LHCN-M2 (cell line): Measurements from ENCODE around the gene SP3. TPM values are rescaled to one million over a fixed set of nuclear protein-coding genes. Genes with fewer than 3 reads are reported as not detected.
A peak's percentile ranks its signal among the peaks of the same experiment; 100 is the strongest.
"Not testable (repeated sequence)": the region's sequence is repeated elsewhere in the genome, so short reads cannot be mapped to it uniquely, and the experiment has no call there.

Experiments used
- DNase-seq: peaks from one replicate; pipeline ENCODE4 v3.0.0-alpha.2; 2012; ENCODE audit warnings: low read depth
- total RNA-seq: library from RNA; depleted of rRNA; stranded (reverse); fragments of >200 nt; gene quantifications from 2 replicates; pipeline ENCODE4 v1.2.3, GENCODE V29; 2014

Gene SP3
- total RNA-seq, 1 experiment from 2014 or later = 83.2 TPM

DNA sequence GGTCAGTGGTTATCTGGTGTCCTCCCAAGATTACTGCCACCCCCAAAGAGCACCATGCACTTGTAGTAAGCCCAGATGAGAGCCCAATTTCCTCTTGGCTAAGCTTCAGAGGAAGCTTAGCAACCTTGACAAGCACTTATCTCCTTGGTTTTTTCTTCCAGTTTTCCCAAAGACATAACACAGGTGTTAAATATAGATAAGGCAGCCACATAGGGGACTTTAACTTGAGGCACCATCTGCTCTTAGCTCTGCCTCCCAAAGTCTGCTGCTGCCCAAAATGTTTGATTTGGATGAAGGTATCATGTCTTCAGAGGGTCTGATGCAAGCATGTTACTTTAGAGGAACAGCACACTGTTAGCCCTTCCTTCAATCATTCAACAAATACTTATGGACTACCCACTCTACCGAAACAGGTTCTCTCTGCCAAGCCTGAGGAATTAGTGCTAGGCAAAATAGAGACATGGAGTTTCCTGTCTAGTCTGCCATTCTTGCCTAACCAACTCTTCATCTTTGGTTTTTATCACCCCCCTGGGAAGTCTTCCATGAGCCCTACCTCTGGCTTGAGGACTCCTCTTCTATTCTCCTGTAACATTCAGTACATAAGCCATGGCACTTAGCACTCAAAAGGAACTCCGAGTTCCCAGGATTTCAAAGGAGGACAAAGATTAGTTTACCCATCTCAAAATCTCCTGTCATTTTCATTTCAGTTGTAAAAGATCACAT, 73.7 kb downstream of the SP3 start:
- DNase-seq = no peak

DNA sequence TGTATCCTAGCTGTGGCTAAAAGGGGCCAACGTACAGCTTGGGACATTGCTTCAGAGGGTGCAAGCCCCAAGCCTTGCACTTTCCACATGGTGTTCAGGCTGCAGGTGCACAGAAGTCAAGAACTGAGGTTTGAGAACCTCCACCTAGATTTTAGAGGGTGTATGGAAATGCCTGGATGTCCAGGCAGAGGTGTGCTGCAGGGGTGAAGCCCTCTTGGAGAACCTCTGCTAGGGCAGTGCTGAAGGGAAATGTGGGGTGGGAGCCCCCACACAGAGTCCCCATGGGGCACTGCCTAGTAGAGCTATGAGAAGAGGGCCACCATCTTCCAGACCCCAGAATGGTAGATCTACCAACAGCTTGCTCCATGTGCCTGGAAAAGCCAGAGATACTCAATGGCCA, 75.7 kb downstream of the SP3 start:
- not testable (repeated sequence) for DNase-seq

DNA sequence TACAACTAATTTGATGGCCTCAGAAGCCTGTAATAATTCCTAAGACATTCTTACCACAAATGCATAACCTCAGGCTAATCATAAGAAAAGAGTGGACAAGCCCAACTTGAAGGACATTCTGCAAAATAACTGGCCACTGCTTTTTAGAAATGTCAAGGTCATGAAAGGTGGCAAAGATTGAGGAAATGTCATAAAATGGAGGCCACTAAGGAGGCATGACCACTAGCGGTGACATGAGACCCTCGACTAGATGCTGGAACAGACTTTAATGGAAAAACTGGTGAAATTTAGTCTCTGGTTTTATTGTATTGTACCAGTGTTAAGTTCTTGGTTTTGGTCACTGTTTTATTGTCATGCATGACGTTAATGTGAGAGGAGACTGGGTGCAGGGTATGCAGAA, 78.6 kb downstream of the SP3 start:
- DNase-seq = no peak

DNA sequence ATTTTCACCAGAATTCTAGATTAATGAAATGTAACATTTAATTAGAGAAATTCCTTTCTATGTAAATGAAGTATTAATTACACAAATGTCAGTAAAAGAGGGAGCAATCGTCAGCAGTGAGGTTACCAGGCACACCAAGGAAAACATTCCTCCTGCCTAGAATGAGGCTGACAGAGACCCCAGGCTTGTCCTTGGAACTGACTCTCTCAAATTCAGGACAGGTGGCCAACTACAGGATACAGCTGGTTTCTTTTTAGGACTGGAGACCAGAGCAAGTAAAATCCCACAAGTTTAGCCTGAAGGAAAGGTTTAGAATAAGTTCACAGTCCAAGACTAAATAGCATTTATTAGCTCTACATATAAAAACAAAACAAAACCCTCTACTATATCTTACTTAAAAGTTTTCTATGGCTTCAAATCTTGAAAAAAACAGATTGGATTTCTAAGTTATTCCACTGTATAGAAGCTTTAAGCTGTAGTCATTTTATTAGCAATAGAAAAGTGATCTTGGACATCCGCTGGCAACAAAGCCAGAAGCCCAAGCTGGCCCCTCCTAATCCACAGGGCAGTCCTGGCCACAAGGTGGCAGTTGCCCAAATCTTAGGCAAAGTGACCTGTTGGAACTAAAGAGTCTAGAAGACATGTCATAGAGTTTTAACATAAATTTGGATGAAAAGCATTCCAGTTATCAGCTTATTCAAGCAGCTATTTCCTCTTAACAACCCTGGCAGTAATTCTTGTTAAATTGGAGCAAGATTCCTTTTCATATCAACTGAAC, 81.0 kb downstream of the SP3 start:
- peak; percentile 32 for DNase-seq

DNA sequence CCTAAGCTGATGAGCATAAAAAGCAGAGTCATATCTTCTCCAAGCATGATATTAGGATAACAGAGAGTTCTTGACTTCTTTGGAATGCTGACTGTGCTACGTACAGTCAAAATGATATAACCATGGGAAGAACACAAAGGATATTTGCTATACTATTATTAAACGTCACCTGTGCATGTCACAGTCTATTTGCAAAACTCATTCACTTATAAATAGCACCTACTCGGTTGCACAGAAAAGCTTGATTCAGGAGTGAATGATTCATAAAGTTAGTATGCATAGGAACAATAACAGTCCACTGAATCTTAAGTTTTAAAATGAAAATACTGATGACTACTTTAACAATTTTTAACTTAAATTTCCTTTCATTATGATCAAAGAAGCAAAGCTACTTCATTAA, 83.3 kb downstream of the SP3 start:
- DNase-seq = no peak

DNA sequence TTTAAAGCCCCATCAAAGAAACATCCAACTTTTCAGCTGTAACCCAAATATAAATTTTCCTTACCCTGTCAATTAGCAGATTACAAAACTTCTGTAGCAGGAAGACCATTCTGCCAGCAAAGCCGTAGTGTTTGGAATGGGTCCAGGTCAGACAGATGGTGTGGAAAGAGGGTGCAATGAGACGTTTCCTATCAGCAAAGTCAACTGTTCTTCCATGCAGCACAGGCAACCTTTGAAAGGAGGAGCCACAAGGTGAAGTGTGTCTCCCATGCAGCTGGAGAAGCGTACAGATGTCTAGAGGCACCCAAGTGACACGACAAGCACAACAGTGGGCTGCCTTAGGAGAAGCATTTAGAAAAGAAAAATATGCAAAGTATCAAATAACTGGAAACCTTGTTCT, 83.7 kb downstream of the SP3 start:
- peak; percentile 38 for DNase-seq

DNA sequence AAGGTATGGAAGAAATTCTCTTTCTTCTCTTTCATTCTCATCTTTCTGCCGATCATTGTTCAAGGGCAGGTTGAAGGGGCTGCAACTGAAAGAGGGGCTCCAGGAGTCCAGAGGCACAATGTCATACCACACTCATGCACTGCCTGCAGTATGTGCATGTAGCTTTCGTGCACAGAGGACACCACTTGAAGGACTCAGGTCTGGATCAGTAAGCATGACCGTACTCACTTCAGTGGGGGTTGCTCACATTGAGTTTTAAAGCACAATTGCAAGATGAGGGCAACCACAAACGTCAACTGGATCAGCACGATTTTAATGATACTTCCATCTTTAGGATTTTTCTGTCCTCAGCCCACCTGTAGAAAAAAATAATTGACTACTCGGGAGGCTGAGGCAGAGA, 84.6 kb downstream of the SP3 start:
- DNase-seq = no peak

DNA sequence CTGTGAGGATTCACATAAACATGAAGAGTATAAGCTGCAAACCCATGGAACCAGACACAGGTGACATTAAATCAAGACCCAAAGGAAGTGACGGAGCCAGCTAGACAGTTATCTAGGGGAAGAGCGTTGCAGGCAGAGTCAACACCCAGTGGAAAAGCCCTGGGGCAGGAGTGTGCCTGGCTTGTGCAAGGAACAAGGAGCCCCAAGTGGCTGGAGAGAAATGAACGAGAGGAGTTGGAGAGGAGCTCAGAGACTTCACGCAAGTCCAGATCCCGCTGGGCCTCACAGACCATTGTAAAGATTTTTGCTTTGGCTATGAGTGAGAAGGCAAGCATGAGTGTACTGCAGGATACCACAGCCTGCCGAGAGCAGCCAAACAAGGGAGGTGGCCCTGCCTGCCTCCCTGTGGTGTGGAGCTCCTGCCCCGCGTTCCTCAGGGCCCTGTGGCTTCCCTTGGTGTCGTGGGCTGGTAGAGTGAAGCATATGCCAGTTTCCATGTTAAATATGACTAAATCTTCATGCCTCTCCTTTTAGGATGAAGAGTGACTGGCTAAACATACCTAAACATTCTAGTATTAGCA, 88.2 kb downstream of the SP3 start:
- no peak for DNase-seq

DNA sequence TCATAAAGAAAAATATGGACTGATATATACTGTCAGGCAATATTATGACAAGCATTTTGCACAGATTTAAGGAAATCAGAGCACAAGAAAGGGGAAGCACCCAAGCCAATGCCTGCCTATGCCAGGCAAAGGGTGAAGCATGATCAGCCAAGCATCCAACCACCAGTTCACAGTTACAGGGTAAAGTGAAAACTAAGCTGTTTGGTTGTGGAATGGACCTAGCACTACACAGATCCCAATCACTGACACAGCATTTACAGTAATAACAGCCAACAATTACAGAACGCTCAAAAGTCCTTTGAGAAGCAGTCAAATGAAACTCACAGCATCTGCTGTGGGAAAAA, 90.3 kb downstream of the SP3 start:
- DNase-seq = no peak

DNA sequence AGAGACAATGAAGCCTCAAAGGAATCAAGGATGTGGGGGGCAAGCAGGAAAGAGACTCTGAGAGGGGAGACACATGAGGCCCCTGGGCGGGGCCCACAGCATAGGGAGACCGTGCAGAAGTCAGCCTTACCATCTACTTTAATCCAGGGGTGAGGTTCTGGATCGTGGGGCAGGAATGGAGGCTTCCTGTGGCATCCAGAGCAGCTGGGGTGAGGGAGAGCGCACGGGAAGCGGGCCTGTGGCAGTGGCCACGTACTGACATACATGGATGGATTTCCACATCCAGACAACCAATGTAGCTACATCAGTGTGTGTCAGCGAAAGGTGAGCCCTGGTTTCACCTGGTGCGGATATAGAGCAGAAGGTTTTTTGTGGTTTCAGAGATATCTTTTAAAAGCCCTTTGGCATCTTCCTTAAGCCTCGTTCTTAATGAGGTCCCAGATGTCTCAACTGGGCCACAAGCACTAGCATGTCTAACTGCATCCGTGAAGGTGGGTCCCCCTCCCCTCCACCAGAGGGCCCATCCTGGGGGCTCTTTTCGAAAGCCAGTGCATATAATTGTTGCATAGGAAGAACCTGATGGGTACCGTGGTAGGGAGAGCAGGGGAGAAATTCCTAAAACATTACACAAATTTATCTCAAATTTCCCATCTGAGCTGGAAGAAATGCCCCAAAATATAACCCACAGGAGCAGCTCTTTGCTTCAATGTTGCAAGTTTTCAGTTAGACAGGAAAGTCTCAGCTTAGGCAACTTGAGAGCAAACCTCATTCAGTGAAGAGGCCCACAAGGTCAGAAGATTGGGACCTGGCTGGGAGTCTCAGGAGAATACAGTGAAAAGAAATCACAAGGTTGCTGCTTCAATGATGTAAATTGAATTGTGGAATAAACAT, 90.9 kb downstream of the SP3 start:
- no peak for DNase-seq

DNA sequence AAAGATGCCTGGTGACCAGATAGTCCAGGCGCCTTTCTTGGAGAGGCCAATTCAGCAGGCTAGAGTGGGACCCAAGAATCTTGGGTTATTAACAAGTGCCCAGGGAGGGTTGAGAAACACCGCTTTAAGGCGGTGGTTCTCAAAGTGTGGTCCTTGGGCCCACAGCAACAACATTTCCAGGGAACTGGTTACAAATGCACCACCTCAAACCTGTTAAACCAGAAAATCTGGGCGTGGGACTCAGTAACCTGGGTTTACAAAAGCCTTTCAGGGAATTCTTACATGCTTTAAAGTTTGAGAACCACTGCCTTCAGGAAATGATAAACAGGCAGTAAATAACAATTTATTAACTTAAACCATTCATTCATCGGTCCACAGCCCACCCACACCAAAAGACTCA, 92.5 kb downstream of the SP3 start:
- DNase-seq = no peak

DNA sequence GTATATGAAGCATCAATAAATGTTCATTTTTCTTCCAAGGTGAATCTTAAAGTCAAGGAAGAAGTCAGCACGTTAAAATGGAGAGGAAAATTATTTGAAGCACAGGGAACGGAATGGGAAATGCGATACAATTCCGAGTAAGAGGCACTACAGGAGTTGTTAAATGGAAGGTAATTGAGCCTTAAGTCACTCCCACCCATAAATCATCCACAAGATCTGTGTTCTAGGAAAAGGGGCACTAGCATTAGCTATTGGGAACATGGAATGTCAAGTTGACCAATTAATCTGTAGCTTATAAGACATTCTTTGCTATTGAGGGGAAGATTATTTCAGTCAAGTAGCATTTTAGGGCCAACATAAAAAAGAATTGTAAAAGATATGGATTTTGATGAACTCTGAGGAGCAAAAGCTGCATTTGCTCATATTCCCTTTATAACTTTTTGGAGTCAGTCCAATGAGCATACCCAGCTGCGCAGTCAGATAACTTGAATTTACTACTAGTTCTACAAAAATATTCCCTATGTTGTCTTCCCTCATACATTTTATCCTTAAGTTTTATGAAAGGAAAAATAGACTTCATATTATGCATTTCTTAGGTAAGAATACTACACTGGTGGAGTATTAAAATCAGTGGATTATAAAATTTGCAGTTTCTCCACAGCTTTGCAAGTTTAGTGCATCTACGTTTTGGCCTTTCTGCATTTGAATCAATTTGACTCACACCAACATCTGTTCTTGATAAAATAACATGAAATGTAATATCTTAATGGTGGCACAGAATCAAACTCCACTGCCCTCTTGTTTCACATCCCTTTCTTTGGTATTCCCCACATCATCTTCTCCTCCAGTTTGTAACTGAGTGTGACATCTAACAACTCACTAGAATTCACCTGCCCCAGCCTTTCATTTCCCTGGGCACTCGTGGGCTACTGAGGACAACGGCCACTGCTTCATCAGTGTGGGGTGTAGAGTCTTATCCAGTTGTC, 95.6 kb downstream of the SP3 start:
- DNase-seq = no peak

DNA sequence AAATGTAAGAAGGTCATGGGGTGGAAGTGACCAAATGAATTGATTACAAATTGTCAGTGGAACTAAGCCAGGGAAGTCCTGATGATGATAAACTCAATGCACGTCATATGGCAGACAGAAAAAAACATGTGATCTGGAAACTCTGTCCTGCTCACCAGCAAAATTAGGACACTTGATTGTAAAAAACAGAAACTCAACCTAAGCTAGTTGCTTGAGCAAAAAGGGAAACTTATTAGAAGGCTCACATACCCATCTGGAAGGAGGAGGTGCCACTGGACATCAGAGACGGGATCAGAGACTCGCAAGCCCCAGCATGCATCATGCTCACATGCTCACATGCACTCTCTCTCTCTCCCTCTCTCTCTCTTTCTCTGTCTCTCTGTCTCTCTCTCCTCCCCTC, 96.8 kb downstream of the SP3 start:
- DNase-seq = no peak

DNA sequence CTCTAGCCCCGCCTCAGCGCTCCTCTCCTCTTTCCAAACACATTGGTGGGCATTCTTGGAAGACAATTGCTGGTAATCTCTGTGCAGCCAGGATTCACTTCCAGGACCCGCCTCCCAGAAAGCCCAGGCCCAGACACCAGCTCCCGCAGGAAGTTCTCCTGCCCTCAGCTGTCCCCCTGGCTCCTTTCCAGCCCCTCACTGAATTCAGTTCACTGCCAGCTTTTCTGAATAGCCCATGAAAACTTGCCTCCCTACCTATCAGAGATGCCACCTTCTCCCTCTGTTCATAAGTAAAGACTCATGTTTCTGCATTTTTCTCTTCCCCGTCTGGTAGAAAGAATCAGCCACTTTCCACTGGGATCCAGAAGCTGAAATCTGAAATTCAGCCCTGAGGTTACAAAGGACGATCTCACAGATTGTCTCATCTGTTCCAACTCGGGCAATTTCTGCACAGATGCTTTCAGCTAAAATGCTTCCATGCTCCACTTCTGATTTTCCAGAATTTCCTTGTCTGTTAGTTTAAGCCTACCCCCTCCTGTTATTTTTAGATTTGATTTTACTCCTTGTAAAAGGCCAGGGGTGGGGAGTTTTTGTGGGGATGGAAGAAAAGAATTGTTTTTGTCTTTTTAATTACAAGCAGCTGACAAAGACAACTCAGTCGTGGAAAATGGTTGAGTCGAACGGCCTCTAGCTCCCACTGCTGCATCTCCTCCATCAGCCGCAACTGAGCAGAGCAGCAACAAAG, 98.1 kb downstream of the SP3 start:
- DNase-seq = peak; percentile 37

DNA sequence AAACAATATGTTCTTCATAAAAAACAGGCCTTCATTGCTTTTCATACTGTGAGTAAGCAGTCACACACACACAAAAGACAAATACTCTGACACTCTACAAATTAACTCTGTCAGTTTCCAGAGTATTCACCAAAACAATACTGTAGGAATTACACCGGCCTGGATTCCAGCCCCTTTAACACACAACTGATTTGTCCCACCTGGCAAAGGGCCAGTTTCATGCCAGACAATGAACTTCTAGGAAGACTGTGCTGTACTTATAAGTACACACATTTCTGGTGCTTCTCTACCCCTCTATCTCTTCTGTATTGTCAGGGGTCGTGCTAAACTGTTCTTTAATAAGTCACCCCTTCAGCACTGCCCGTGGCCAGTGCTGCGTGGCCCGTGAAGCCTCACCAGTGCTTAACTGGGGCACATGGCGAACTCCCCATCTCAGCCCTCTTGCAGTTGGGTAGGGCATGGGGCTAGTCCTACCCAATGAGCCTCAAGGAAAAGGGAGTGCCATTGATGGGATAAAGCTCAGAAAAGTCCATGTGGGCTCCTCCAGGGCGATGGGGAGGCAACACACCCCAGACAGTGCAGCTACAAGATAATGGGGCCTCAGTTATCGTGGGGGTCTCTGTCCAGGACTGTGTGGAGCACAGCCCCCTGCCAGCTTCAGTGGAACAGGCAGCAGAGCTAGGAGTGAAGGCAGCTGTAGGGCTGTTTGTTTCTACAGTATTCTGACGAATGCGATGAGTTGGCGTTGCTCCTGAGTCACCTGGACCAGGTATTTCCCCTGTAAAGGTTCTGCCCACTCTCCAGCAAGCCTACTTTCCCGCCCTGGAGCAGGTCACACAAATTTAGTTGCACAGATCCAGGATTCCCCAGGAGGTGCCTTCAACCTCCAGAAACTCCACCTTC, 99.0 kb downstream of the SP3 start:
- DNase-seq = no peak

DNA sequence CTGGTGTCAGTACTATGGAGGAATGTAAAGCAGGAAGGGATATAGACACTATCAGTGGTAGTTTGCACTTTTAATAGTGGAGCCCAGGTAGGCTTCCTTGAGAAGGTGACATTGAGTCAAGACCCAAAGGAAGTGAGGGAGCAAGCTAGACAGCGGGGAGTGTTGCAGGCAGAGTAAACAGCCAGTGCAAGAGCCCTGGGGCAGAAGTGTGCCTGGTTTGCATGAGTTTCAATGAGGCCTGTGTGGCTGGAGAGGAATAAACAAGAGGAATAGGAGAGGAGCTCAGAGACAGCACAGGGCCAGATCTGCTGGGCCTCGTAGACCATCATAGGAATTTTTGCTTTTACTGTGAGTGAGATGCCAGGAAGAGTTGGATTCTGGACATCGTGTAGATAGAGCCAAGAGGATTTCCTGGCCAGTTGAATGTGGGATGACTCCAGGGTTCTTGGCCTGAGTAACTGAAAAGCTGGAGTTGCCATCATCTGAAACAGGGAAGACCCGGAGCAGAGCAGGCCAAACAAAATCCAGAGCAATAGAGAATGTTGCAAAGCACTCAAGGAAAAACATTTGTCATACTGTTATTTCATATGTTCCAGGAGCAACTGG, 102.5 kb downstream of the SP3 start:
- no peak for DNase-seq

DNA sequence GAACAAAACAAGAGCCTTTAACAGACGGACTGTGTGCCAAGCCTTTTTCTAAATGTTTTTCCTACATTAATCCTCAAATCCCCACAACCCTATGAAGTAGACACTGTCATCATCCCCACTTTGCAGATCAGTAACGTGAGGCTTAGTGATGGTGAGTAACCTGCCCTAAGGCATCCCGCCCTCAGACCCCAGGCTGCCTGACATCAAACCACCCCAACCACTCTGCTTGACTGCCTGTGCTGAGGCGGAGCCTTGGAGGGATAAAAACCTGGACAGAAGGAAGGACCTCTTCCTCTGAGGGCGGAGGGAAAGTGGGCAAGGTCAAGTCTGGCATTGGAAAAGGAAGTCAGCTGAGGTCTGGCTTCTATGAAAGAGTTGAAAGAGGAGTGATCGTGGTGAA, 104.6 kb downstream of the SP3 start:
- DNase-seq = no peak

DNA sequence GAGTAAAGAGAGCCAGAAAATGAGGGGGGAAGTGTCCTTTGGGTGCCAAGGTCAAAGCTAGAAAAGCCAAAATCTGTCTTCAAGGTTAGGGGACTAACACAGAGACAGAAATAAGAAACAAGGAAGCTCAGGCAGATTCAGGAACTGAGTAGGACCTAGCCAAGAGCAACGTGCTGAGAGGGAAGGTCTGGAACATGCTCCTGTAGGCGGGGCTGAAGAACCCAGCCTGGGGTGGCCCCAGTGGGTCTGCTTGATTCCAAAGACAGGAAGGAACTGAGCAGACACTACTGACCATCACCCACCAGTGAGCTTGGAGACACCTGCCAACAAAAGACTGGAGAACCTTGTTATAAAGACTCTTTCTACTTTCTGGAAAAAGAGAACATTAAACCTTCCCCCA, 105.1 kb downstream of the SP3 start:
- DNase-seq = no peak
